Activated T-helper 2 cell treated with anti-CD3 and anti-CD28 coated beads, Interferon-gamma antibody, Interleukin-2, Interleukin-4, amounts not matched to agents 10 μg/mL and 5 μg/mL and 100 μg/mL, durations not matched to agents 14 hours and 24 hours and 36 hours (primary cell): ENCODE results near the gene EFNA2. TPM values are rescaled to one million over a fixed set of nuclear protein-coding genes. Genes with fewer than 3 reads are reported as not detected.

Experiments used
- DNase-seq: peaks from one replicate; pipeline ENCODE4 v3.0.0; 2021; ENCODE audit warnings: low spot score
- H3K27ac Mint-ChIP-seq: one replicate; pipeline ENCODE4 v1.8.0; 2021; ENCODE audit warnings: mixed read lengths
- H3K27me3 Mint-ChIP-seq: one replicate; pipeline ENCODE4 v1.8.0; 2021; ENCODE audit warnings: low read depth, mixed read lengths
- H3K36me3 Mint-ChIP-seq: one replicate; pipeline ENCODE4 v1.8.0; 2021; ENCODE audit warnings: low read depth, mixed read lengths
- H3K4me1 Mint-ChIP-seq: one replicate; pipeline ENCODE4 v1.8.0; 2021; ENCODE audit warnings: low read depth, mixed read lengths
- H3K4me3 Mint-ChIP-seq: one replicate; pipeline ENCODE4 v1.8.0; 2021; ENCODE audit warnings: low read depth, mild to moderate bottlenecking, moderate library complexity, mixed read lengths
- H3K9me3 Mint-ChIP-seq: one replicate; pipeline ENCODE4 v1.8.0; 2021; ENCODE audit warnings: mixed read lengths
- intact Hi-C: fragments of 100-400 bp; cut with micrococcal nuclease; formaldehyde crosslinking; loops from one replicate; pipeline ENCODE4 v1.15.1; 2023
- total RNA-seq: library from RNA; stranded (reverse); gene quantifications from 2 replicates; pipeline ENCODE4 v1.2.3, GENCODE V29; 2022

The EFNA2 gene
- total RNA-seq, 1 donor from 2014 or later, result not detected

GRCh38 chr19:1288833-1289685 lies 3.4 kb downstream of the EFNA2 start:
- no peaks in the 10 kb centered on the region for H3K36me3 Mint-ChIP-seq
- H3K9me3 Mint-ChIP-seq, result no peaks in the 10 kb centered on the region
- no peak overlapping the region for H3K4me3 Mint-ChIP-seq
- intact Hi-C loops, result no loop called here
- no peaks in the 10 kb centered on the region for H3K4me1 Mint-ChIP-seq
- no peak overlapping the region for H3K27ac Mint-ChIP-seq
- DNase-seq, result no peak
- H3K27me3 Mint-ChIP-seq, result peaks cover 16% of the 10 kb centered on the region

- intact Hi-C loops, result no loop called here
- Mint-ChIP-seq H3K27ac (no peak overlapping the region), H3K4me3 (no peak overlapping the region), H3K36me3 (no peaks in the 10 kb centered on the region), H3K4me1 (no peaks in the 10 kb centered on the region), H3K9me3 (no peaks in the 10 kb centered on the region), H3K27me3 (peaks cover 11% of the 10 kb centered on the region)
- no peak for DNase-seq
Observed at GRCh38 chr19:1289686-1290025, 4.0 kb downstream of the EFNA2 start.

- no peak overlapping the region for H3K27ac Mint-ChIP-seq
- peaks cover 6% of the 10 kb centered on the region for H3K27me3 Mint-ChIP-seq
- DNase-seq, result no peak
- intact Hi-C loops, result no loop called here
- no peaks in the 10 kb centered on the region for H3K9me3 Mint-ChIP-seq
- H3K36me3 Mint-ChIP-seq, result no peaks in the 10 kb centered on the region
- no peak overlapping the region for H3K4me3 Mint-ChIP-seq
- no peaks in the 10 kb centered on the region for H3K4me1 Mint-ChIP-seq
Observed at GRCh38 chr19:1290196-1290702, 4.6 kb downstream of the EFNA2 start.

- Mint-ChIP-seq H3K27ac (no peak overlapping the region), H3K27me3 (peaks cover 6% of the 10 kb centered on the region), H3K4me3 (no peak overlapping the region), H3K4me1 (no peaks in the 10 kb centered on the region), H3K36me3 (no peaks in the 10 kb centered on the region), H3K9me3 (no peaks in the 10 kb centered on the region)
- intact Hi-C loops, result no loop called here
- no peak for DNase-seq
Observed at GRCh38 chr19:1290703-1291651, 5.3 kb downstream of the EFNA2 start.

- Mint-ChIP-seq H3K27me3 (peaks cover 2% of the 10 kb centered on the region), H3K27ac (no peak overlapping the region), H3K4me1 (no peaks in the 10 kb centered on the region), H3K36me3 (no peaks in the 10 kb centered on the region), H3K9me3 (no peaks in the 10 kb centered on the region), H3K4me3 (no peak overlapping the region)
- no peak for DNase-seq
- intact Hi-C loops, result no loop called here
Observed at GRCh38 chr19:1291761-1292418, 6.2 kb downstream of the EFNA2 start.

GRCh38 chr19:1292419-1293151 lies 6.9 kb downstream of the EFNA2 start:
- no peak for DNase-seq
- Mint-ChIP-seq H3K27ac (no peak overlapping the region), H3K36me3 (no peaks in the 10 kb centered on the region), H3K27me3 (peaks cover 2% of the 10 kb centered on the region), H3K4me3 (no peak overlapping the region), H3K9me3 (no peaks in the 10 kb centered on the region), H3K4me1 (no peaks in the 10 kb centered on the region)
- intact Hi-C loops, result no loop called here

GRCh38 chr19:1293782-1294604 lies 8.3 kb downstream of the EFNA2 start:
- Mint-ChIP-seq H3K27me3 (peaks cover 2% of the 10 kb centered on the region), H3K36me3 (no peaks in the 10 kb centered on the region), H3K4me1 (no peaks in the 10 kb centered on the region), H3K9me3 (no peaks in the 10 kb centered on the region), H3K4me3 (no peak overlapping the region), H3K27ac (no peak overlapping the region)
- DNase-seq, result no peak
- intact Hi-C loops, result no loop called here

GRCh38 chr19:1294688-1295087 lies 9.0 kb downstream of the EFNA2 start:
- Mint-ChIP-seq H3K36me3 (no peaks in the 10 kb centered on the region), H3K27me3 (peaks cover 2% of the 10 kb centered on the region), H3K4me3 (no peak overlapping the region), H3K4me1 (no peaks in the 10 kb centered on the region), H3K9me3 (no peaks in the 10 kb centered on the region), H3K27ac (no peak overlapping the region)
- no peak for DNase-seq
- intact Hi-C loops, result no loop called here

GRCh38 chr19:1295169-1296012 lies 9.7 kb downstream of the EFNA2 start:
- intact Hi-C loops, result no loop called here
- H3K4me1 Mint-ChIP-seq, result no peaks in the 10 kb centered on the region
- no peaks in the 10 kb centered on the region for H3K9me3 Mint-ChIP-seq
- no peak overlapping the region for H3K4me3 Mint-ChIP-seq
- H3K27ac Mint-ChIP-seq, result no peak overlapping the region
- DNase-seq, result no peak
- H3K36me3 Mint-ChIP-seq, result no peaks in the 10 kb centered on the region
- peaks cover 2% of the 10 kb centered on the region for H3K27me3 Mint-ChIP-seq

- H3K4me1 Mint-ChIP-seq, result no peaks in the 10 kb centered on the region
- peaks cover 2% of the 10 kb centered on the region for H3K27me3 Mint-ChIP-seq
- H3K4me3 Mint-ChIP-seq, result no peak overlapping the region
- H3K27ac Mint-ChIP-seq, result no peak overlapping the region
- no peaks in the 10 kb centered on the region for H3K9me3 Mint-ChIP-seq
- intact Hi-C loops, result no loop called here
- DNase-seq, result no peak
- H3K36me3 Mint-ChIP-seq, result no peaks in the 10 kb centered on the region
Observed at GRCh38 chr19:1296078-1296477, 10.4 kb downstream of the EFNA2 start.
